Superior temporal gyrus (tissue), 1 donor: ENCODE measurements around the gene TRAK1.

Experiments
- DNase-seq: peaks from one replicate; pipeline ENCODE4 v3.0.0-alpha.2; 2016; ENCODE audit errors: extremely low spot score

Gene TRAK1

GRCh38 chr3:42274266-42274665 lies 183.1 kb downstream of the TRAK1 start:
- DNase-seq, result no peak

- DNase-seq, result no peak
These were observed 184.1 kb downstream of the TRAK1 start for GRCh38 chr3:42275217-42275616.
